GDM1 (cell line): Measurements from ENCODE around the gene ANO3.

Source experiments
- DNase-seq: peaks from one replicate; lab custom pipeline; 2025; lab: John Stamatoyannopoulos, UW

Gene ANO3

DNA sequence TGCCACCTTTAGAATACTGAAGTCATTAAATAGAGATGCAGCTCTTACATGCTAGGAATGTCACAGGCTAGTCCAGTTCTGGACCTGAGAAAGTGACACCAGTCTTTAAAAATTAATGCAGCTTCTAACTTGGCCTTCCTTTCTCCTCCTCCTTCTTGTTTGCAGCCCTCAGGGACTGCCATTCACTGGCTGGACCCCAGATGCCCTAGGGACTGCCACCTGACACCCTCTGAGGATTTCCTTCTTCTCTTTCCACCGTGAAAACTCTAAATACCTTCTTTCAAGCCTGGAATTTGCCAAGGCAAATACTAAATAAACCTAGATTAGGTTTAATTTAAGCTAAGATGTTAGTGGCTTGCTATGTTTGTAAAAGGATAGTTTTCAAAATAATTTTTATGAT, 161.7 kb downstream of the ANO3 start:
- no peak for DNase-seq

DNA sequence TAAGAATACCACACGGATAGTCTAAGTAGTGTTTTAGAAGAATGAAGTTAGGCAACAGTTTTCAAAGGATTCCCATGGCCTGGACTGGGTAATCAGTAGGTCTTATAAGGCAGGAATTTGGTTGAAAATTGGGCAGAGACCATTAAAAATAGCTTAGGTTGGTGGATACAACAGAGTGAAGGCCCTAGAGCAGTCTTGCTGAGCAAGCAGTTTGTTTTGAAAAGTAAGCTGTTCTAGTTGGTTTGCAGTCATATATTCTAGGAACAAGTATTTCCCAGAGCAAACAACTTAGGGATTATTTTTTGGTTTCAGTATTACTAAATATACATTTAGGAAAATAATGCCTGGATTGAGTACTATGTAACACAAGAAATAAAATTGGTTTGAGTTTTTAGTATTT, 175.3 kb downstream of the ANO3 start:
- DNase-seq: no peak

DNA sequence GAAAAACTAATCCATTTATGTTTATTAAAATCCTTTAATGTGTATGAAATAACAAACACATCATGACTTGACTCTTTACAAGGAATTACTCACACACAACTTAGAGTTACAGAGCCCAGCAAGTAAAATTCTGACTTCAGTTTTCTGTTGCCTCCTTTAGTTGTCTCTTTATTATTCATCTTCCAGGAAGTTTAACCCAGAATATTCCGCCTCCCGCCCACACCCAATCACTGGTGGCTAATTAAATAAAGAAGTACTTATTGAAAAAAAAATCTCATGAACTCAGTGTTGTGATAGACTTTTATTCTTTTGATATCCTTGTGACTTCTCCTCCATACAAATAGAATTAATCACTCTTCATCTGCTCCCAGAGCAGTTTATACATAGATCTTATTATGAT, 178.2 kb downstream of the ANO3 start:
- DNase-seq: no peak

DNA sequence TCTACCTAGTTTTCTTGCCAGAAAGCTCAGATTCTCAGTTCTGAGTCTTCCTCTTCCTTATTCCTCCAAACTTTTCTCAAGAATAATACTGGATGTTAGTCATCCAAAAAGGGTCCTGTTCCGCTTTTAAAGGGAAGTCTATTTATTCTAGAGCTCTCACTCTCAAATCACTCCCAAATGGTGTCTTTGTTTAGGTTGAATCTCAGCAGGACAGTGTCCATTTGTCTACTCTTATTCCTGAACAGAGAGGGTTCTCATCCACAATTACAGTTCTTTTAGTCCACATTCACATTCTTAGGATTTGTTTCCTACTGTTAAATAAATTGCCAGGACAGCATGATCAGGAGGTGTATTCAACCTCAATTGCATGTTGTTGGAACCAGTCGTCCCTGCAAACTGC, 178.8 kb downstream of the ANO3 start:
- no peak for DNase-seq

DNA sequence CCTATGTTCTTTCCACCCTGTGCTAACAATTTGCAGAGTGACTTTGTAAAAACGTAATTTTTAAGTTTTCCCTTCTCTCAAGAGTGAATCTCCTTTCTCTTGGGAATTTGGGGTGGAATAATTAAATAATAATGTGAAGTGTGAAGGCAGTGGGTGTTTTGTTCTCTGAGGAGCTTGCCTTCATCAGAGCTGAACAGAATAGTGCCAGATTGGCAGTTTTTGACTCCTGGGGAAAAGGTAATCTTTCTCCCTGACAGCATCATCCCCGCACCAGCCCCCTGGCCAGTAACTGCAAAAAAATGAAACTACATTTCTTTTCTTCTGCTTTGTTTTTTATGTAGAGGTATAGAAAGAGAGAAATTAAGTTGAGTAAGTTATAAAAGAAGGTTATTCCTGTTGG, 180.3 kb downstream of the ANO3 start:
- no peak for DNase-seq

DNA sequence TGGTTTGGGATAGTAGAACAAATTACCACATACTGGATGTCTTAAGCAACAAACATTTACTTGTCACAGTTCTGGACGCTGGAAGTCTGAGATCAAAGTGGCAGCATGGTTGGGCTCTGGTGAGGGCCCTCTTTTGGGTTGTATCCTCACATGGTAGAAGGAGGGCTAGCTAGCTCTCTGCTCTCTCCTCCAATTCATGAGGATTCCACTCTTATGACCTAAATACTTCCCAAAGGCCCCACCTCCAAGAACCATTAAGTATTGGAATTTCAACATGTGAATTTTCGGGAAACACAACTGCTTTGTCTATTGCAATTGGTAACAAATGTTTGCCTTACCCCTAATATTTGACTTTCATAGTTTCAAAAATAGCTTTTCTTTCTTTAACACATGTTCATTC, 187.5 kb downstream of the ANO3 start:
- DNase-seq: no peak

DNA sequence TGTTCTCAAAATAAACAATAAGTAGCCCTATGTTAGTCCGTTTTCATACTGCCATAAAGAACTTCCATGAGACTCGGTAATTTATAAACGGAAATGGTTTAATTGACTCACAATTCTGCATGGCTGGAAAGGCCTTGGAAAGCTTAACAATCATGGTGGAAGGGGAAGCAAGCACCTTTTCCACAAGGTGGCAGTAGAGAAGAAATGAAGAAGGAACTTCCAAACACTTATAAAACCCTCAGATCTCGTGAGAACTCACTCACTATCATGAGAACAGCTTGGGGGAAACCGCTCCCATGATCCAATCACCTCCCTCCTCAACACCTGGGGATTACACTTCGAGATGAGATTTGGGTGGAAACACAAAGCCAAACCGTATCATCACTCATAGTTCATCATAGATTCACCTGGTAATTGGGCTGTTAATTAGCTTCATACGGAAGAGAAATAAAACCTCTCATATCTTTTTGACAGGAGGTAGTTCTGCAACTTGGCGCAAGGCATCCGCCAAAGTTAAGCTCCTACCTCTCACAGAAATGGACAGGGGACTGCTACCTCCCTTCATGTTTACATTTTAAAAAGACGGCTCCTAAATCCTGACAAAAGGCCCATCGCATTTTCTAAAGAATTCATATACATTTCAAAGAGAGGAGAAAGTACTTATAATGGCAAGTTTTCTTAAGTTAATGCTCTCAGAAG, 191.1 kb downstream of the ANO3 start:
- no peak for DNase-seq

DNA sequence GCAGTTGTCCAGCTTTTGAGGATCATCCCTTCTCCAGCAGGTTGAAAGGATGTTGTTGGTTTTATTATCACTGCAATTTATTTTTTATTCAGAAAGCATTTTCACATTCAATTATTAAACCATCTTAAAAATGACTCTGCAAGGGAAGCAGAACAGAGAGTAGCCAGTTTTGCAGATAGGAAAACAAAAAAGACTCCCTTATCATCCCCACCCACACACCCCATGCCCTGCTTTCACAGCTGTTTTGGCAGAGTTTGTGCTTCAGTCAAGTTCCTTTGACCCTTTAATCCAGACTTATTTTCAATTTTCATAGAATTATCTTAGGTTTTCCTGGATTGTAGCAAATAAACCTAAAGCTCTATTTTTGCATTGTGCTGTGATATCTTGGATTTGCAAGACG, 195.8 kb downstream of the ANO3 start:
- no peak for DNase-seq

DNA sequence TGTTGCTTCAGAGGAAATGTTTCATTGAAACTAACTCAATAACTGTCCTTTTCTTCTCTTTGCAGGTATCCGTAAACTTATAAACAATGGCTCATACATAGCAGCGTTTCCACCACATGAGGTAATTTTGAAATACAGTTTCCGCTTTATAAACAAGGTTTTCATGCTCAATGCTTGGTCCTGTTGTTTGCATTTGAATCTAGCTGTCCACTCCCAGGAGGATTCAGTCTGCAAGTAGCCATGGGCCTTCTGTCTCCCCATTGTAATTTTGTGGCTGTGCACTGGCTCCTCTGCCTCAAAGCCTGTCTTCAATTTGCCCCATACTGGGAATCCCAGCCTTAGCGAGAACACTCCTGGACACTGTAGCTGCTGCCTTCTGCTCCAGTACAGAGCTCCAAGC, 205.4 kb downstream of the ANO3 start:
- no peak for DNase-seq

DNA sequence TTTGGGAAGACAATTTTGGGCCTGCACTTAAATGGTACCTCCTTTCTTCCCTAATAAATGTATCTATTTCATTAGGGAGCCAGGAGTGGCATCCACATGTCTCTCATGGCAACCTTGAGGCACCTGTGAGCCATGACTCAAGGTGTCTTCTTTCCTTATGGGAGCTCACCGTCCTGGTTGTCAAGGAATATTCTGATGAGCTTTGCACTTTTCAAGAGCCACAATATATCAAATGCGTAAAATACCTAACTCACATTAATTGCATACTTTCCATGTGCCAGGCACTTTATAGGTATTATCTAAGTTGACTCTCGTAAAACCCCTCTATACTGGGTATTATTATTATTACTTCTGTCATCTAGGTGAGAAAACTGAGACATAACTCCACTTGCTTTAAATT, 207.6 kb downstream of the ANO3 start:
- no peak for DNase-seq

DNA sequence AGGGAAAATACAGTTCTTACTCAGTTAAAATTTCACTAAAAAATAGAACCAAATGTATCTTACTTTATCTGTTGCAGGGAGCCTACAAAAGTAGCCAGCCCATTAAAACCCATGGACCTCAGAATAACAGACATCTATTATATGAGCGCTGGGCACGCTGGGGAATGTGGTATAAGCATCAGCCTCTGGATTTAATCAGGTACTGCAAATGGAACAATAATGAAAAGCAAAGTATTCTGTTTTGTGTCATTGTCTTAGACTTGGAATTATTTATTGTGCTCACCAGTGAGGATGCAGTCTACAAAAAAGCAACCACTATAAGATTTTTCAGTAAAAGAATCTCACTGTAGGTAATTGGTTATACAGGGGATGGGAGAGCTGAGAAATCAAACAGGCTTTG, 209.9 kb downstream of the ANO3 start:
- no peak for DNase-seq

DNA sequence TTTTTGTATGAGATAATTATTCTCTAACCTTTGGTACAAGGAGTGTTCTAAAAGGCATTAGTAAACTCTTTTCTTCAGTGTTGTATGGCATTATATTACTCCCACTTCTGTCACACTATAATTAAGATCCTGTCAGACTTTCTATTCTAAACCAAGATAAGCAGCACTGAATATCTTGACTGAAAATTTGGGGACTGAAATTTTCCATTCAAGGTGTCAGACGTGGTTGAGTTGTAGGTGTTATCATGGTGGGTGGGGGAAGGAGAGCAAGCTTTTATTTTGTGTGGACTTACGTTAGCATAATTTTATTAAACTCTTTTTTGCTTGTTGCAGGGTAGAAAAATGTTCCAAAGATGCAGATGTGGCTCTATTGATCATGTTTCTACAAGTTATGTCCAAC, 217.2 kb downstream of the ANO3 start:
- DNase-seq: no peak

DNA sequence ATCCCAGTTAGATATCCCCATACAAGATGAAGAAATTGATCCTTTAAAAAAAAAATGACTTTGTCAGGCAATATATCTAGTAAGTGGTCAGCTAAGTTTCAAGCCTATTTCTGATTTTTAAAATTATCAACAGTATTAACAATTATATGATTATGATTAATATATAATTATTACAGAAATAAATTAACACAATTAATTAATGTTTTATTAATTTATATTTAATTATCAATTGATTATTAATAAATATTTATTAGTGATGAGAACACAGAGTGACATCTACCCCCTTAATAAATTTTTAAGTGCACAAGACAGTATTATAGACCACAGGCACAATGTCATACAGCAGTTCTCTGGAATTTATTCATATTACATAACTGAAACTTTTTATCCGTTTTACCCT, 218.1 kb downstream of the ANO3 start:
- DNase-seq: no peak

DNA sequence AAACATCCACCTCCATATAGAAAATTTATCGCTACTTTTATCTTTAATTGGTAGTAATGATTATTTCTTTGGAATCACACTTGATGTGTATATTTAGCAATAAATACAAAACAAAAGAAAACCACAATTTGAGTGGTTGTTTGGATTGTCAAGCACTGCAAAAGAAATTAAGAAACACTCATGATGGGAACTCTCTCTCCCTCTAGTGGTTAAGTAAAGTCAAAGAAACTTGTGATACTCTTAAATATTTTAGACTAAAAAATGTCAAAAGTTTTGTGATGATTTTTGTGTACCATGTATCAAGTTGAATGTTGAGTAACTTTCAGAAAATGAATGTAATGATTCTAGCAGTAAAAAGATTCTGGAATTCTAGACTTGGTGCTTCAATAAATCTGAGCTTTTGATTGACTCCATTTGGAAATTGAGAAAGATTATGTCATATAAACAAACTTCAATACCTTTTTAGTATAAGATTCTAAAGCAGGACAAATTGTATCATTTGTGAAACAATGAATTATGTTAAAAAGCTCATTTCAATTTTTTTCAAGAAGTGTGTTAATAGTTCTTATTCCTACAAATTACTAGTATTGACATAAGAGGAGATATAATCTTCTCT, 219.4 kb downstream of the ANO3 start:
- DNase-seq: no peak

DNA sequence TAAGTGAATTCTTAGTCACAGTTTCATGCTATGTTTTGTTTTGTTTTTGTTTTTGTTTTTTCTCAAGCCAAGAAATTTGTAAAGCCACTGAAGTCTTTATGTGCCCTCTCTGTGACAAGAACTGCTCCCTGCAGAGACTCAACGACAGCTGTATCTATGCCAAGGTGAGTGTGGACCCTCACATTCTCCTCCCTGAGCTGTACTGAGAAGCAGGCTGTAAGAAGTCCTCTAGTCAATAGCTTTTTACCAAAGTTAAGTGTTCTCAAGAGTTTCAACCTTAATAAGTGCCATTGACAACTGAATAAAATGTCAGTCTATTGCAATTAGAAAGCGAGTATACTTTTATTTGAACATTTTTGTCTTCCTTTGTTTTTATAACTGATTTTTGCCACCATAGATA, 221.3 kb downstream of the ANO3 start:
- DNase-seq: no peak

DNA sequence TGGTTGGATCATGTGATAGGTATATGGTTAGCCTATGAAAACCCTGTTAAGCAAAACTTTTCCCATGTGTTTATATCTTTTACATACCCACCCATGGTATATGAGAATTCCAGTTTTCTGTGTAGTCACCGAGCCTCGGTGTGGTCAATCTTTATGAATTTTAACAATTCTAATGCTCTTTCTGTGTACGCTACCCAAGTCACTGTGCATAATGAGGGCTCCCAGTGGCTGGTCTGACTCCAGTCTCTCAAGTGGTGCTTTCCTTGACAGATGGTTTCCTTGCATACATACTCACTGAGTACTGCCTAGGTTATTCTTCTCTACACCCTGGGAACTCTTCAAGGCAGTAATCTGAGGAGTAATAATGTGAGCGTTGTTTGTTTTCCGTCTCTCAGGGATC, 222.5 kb downstream of the ANO3 start:
- no peak for DNase-seq

DNA sequence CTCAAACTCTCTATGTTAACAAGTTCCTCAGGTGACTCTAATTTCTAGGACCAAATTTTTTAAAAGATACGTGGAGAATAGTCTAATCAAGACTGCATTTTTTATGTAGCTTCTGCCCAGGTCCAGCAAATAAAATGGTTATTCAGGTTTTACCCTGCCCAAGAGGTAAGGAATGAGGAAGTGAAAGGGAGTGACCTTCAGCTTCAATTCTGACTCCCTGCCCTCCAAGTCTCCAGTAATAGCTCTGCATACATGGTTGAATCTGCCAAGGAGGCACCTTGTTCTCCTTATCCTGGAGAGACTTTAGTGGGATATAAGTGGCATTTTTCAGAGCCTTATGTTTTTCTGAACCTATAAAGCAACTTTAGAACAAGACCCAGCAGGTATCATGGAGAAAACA, 224.7 kb downstream of the ANO3 start:
- no peak for DNase-seq

DNA sequence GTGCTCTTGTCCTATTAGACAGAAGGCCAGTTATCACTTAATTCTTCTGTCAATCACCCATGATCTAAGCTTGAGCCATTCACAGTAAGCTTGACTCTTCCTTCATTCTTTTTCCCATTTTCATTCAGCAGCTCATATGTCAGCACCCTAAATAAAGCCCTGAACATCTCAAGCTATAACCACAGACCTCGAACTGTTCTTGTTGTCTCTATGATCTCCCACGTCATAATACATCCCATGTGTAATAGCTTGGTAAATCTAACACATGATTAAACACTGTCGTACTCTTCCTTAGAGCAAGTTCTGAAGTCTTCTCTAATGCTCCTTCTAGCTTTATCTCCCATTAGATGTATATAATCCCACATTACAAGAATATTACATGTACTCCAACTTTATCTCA, 225.7 kb downstream of the ANO3 start:
- DNase-seq: no peak

DNA sequence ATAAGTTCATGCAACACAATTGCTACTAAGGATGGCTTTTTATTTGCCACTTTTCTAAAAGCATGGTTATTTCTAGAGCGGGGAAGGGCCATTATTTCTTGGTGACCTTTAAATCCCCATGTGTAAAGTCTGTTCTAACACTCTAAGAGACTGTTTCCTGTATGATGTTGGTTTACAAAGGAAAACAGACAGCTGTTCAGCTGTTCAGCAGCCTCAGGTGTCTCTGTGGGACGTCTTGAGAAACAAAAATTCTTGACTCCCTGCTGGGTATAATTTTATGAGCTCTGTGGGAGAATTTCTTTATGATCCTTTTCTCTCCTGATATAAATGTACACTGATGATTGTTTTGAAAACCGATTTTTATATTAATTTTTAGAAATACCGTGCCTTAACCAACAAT, 226.3 kb downstream of the ANO3 start:
- DNase-seq: no peak

DNA sequence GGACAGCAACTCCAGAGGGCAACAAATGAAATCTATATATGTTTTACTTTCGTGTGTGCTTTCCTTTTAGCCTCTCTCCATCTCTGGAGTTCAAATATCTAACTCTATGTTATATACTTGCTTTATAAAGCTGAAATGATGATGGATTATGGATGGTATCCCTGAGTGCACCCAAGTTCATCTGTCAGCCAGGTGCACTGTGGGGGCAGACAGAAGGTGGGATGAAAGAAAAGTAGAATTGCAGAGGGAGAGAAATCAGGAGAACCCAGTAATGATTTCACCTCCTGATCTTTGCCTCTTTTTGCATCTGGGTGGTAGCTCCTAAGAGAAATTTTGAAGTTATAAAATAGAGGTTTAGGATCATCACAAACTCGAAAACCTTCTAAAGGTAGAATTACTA, 237.7 kb downstream of the ANO3 start:
- no peak for DNase-seq

DNA sequence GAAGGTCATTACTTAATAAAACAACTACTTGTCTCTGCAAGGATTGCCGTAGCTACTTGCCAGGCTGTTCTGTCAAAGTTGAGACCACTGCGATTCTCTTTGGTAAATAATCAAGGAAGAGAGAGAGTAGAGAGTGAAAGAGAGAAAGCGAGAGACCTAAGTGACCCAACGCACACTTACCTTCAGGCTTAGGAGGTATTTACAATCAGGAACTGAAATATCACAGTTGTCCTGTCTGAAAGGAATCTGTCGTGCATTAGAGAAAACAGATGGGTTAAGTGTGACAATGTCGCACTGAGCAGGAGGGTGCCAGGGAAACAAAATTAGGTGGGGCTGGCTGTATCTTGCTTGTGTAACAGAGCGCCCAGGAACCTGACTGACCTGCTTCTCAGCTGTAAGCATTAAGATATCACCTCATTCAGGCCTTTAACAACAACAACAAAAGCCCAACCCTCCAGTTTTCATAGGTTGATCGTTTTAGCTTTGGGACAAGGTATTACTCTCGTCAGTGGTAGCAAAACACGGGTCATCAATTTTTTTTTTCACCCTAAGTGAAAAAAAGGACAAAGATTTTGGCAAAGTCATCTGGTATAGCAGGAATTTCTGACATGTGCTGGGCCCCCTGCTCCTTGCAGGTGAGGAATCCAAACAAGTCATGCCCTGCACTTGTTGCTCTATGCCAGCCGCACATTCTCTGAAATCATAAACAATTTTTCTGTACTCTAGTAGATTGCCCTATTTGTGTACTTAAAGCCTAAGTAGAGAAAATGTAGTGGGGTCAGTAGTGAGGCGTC, 240.1 kb downstream of the ANO3 start, which contains the start of gene MUC15:
MUC15 (minus strand) TSS at position 403 of the 794 bp plus-strand sequence. CDS start 5,169 bp downstream, outside the sequence.
- no peak for DNase-seq

DNA sequence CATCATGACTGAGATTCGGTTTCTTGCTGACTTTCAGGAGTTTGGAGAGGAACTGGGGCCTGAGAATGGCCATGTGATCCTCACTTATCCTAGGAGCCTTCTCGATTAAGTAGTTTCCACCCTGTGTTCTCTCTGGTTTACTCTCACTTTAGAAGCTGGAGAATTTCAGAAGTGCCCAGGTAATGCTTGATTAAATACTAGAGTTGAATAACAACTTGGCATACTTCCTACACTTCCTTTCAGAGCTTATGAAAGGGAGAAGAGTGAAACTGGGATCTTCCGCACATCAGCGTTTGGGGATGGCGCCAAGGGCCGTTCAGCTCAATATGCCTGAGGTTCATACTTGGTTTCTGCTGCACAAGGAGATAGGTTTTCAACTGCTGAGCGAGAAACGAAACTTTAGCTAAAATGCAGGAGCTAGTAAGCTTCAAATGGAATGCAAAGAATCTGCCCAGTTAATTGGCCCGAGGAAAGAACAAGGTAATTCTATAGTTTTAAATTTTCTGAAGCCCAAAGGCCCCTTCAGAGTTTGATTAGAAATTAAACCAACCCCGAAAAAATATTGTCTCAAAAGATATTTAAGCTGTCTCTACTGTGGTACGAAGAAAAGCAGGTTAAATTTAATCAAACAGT, 241.0 kb downstream of the ANO3 start:
- DNase-seq: no peak

DNA sequence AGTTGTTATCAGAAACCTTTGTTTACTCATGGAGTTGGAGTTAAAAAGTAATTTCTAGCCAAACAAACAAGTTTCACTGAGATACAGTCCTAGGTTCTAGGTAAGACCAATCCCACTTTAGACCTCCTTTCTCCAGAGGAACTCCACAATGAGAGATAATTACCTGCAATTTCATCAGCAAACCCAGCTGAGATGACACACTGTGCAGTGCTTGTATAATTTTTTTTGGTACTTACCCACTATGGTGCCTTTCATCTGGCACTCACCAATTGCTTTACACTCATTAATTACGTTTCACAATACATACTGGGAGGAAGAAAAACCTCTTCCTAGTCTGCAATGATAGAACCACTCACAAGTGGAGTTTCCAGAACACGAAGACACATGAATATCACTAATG, 242.0 kb downstream of the ANO3 start:
- no peak for DNase-seq
